Activated CD4-positive, alpha-beta T cell treated with anti-CD3 and anti-CD28 coated beads for 4 hours (primary cell): ENCODE measurements around the gene PKHD1.

Source experiments
- DNase-seq, 2 donors: peaks; one replicate each; pipeline ENCODE4 v3.0.0-alpha.2; 2020

PKHD1 gene

GRCh38 chr6:51768087-51768486 lies 319.3 kb downstream of the PKHD1 start:
- no peak for DNase-seq

- DNase-seq = no peak
Observed at GRCh38 chr6:51765230-51765629, 322.2 kb downstream of the PKHD1 start.

- DNase-seq = no peak
Observed at GRCh38 chr6:51753635-51754034, 333.8 kb downstream of the PKHD1 start.

GRCh38 chr6:51743999-51744398 lies 343.4 kb downstream of the PKHD1 start:
- DNase-seq = no peak

GRCh38 chr6:51740658-51741057 lies 346.8 kb downstream of the PKHD1 start:
- no peak for DNase-seq

- no peak for DNase-seq
Observed at GRCh38 chr6:51738614-51739013, 348.8 kb downstream of the PKHD1 start.

GRCh38 chr6:51737580-51738360 lies 349.6 kb downstream of the PKHD1 start:
- DNase-seq = no peak

- DNase-seq = no peak
Observed at GRCh38 chr6:51725155-51725554, 362.3 kb downstream of the PKHD1 start.

GRCh38 chr6:51720327-51720726 lies 367.1 kb downstream of the PKHD1 start:
- no peak for DNase-seq

GRCh38 chr6:51719297-51719696 lies 368.1 kb downstream of the PKHD1 start:
- DNase-seq = no peak

- DNase-seq = no peak
Observed at GRCh38 chr6:51718533-51718932, 368.9 kb downstream of the PKHD1 start.

- DNase-seq = no peak
Observed at GRCh38 chr6:51717477-51717876, 369.9 kb downstream of the PKHD1 start.

GRCh38 chr6:51711876-51712275 lies 375.5 kb downstream of the PKHD1 start:
- no peak for DNase-seq

- DNase-seq = no peak
Observed at GRCh38 chr6:51706086-51706485, 381.3 kb downstream of the PKHD1 start.

- DNase-seq = no peak
Observed at GRCh38 chr6:51704932-51705540, 382.4 kb downstream of the PKHD1 start.

- no peak for DNase-seq
Observed at GRCh38 chr6:51702851-51703250, 384.6 kb downstream of the PKHD1 start.

GRCh38 chr6:51684603-51685002 lies 402.8 kb downstream of the PKHD1 start:
- no peak for DNase-seq

- no peak for DNase-seq
Observed at GRCh38 chr6:51684038-51684437, 403.4 kb downstream of the PKHD1 start.

- DNase-seq = no peak
Observed at GRCh38 chr6:51678905-51679620, 408.4 kb downstream of the PKHD1 start.

- no peak for DNase-seq
Observed at GRCh38 chr6:51678274-51678673, 409.1 kb downstream of the PKHD1 start.

- DNase-seq = no peak
Observed at GRCh38 chr6:51675922-51676275, 411.5 kb downstream of the PKHD1 start.

GRCh38 chr6:51675020-51675921 lies 412.1 kb downstream of the PKHD1 start:
- DNase-seq = no peak

- no peak for DNase-seq
Observed at GRCh38 chr6:51663525-51663924, 423.9 kb downstream of the PKHD1 start.
